ENCODE data around the gene POMGNT1.

The POMGNT1 gene

DNA sequence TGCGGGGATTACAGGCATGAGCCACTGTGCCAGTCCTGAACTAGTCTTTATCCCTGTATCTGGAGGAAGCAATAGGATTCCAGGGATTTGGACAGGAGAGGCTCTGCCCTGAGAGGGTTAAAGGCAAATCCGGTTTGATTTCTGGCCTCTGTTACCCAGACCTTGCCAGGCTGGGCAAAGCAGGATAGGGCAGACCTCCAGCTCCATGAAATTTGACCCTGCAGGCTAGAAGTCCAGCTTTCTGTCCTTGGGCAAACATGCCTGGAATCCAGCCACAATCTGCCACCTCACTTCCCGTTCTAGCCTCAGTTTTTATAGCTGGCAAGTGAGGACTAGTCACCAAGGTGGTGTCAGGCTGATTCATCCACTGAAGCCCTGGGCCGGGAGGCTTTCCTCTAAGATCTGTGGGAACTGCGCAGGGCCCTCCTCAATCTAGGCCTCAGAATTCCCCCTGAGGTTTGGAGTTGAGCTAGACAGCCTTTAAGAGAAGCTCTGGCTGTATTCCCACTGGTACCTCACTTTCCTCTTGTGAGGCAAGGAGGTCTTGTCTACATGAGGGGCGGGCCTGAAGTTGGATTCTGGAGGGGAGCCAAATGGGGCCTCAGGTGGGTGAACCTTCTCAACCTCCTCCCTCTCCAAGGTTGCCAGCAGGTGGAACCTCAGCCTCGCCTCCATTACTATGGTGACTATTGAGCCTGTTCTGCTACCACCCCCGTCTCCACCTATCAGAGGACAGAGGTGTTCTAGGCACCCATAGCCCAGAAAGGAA is 15.0 kb downstream of the POMGNT1 start:
- DNase-seq (no peak), ATAC-seq (replicated peaks) (no peak)
- Mint-ChIP-seq H3K27ac (no peak overlapping the region), H3K9me3 (no peaks in the 10 kb centered on the region), H3K27me3 (no peaks in the 10 kb centered on the region), H3K4me1 (peaks cover 16 to 19% of the 10 kb centered on the region in 2 donors), H3K4me3 (no peak overlapping the region), H3K36me3 (peaks cover 9 to 11% of the 10 kb centered on the region in 2 donors)

DNA sequence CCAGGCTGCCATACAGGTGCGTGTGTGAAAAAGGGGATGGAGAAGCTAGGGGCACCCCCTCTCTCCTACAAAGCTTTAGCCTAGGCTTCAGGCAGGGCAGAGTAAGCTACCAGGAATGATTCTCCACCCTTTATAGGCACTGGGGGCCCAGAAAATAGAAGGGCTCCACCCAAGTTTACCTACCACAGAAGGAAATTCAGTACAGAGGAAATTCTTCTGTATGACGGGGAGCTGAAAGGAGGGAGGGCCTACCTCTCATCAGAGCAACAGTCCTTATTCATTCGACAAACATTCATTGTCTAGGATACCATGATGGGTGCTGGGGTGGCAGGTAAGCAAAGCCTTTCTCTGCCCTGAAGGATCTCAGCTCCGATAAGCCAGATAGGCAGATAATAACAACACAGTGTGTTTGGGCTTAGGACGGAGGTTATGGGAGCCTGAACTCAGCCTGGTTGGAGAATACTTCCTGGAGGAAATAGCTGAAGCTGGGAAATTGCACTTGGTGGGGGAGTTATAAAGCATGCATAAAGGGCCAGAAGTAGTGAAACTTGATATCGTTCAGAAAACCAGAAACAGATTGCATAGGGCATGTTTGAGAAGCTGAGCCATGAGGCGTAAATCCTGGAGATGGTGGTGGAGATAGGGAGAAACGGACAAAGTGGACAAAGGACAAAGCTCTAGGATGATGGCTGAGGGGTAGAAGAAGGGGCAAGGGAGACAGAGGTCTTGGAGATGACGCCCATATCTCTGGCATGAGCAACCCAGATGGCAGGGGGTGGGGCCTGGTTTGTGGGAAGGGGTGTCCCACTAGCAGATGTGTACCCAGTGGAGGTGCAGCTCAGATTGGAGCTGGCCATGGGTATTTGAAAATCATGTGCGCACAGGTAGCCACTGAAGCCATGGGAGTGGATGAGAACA is 16.6 kb downstream of the POMGNT1 start:
- H3K36me3 Mint-ChIP-seq: no peaks in the 10 kb centered on the region

DNA sequence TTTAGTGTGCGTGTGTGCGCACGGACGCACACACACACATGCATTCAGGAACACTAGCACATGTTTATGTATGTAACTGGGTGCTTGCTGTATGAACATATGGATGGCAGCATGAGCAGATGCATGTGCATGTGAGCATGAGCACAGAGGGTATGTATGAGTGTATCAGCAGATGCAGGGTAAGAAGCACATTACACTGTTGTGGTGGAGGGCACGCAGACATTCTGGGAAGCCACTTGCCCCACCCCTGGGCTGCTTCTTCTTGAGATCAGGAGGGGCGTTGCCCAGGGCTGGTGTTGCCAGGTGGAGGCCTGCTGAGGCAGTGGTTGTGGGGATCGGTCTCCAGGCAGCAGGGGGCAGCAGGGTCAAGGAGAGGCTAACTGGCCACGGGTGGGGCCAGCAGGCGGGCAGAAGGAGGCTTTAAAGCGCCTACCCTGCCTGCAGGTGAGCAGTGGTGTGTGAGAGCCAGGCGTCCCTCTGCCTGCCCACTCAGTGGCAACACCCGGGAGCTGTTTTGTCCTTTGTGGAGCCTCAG is 18.1 kb downstream of the POMGNT1 start:
- Mint-ChIP-seq H3K4me3 (no peak overlapping the region), H3K9me3 (no peaks in the 10 kb centered on the region), H3K4me1 (peaks cover 16 to 22% of the 10 kb centered on the region in 2 donors), H3K27ac (peak overlapping the region; percentile 32), H3K36me3 (no peaks in the 10 kb centered on the region), H3K27me3 (no peaks in the 10 kb centered on the region)
- no peak for DNase-seq
- ATAC-seq (replicated peaks): peak; percentile 7 to 15

More for the DNA sequence above, 16.6 kb downstream of the POMGNT1 start:
- DNase-seq (no peak), ATAC-seq (replicated peaks) (no peak)
- Mint-ChIP-seq H3K27ac (no peak overlapping the region), H3K27me3 (no peaks in the 10 kb centered on the region), H3K9me3 (no peaks in the 10 kb centered on the region), H3K4me3 (no peak overlapping the region), H3K4me1 (peaks cover 16 to 21% of the 10 kb centered on the region in 2 donors)

DNA sequence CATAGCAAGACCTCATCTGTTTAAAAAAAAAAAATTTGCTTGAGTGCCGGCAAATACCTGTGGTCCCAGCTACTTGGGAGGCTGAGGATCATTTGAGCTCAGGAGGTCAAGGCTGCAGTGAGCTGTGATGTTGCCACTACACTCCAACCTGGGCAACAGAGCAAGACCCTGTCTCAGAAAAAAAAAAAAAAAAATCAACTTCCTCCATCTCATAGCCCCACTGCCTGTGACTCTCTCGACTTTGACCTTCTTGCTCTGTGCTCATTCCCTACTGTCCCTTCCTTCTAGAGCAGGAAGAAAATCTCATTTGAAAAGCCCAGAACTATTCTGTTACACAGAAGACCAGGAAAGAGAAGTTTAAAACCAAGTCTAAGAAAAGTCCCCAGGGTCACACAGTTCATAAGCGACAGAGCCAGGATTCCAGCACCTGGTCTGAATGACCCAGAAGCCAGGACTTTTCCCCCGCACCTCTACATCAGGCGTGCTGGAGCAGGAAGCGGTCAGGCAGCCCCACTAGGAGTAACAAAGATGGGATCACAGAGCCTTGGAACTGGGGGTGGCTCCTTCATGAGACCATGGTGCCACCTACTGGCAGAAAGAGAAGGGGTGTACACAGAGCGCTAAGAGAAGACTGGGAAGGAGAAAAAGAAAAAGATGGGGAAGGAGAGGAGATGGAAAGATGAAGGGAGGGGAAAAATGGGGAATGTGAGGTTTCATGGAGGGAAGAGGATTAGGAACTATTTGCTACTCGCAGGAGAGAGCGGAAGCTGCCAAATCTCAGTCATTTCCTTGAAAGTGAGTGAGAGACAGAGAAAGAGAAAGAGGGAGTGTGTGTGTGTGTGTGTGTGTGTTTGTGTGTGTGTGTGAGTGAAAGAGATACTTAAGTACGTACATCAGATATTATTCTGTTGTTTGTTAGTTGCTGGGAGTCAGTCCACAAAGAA is 18.8 kb downstream of the POMGNT1 start:
- Mint-ChIP-seq H3K4me1 (peaks cover 9 to 15% of the 10 kb centered on the region in 2 donors), H3K4me3 (no peak overlapping the region), H3K9me3 (no peaks in the 10 kb centered on the region), H3K27ac (no peak overlapping the region), H3K27me3 (no peaks in the 10 kb centered on the region), H3K36me3 (no peaks in the 10 kb centered on the region)
- peak; percentile 69 to 73 for ATAC-seq (replicated peaks)
- DNase-seq: peak; percentile 46

DNA sequence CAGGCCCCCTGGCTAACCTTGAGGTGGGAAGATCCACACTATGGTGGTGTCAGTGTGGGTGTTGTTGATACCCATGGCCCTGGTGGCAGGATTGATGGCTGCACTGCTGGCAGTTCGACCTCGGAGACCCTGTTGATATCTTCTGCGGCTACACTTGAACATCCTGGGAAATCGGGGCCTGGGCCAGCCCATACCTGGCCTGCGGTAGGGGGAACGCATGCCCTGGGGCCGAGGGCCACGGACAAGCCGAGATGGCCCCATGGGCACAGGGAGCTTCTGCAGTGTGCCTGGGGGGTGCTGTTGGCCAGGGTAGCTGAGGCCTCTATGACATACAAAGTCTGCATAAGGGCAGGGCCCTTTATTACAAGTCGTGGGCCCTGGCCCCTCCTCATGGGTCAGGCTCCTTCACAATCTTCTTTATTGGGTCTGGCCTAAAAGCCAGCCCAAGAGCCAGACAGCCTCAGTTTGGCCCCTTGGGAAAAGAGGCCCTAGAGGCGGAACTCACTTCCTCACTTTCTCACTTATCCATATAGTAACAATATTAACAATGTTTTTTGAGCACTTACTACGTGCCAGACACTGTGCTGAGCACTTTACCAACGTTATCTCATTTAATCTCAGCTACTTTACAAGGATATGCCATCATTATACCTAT is 21.9 kb downstream of the POMGNT1 start, which contains the start of gene P3R3URF:
P3R3URF (minus strand) TSS at position 278 of the 655 bp plus-strand sequence; CDS start at position 261, 17 bp downstream.
- ATAC-seq (replicated peaks) (no peak), DNase-seq (no peak)
- Mint-ChIP-seq H3K27ac (no peak within 1 kb of the TSS), H3K4me3 (no peak within 1 kb of the TSS), H3K27me3 (no peaks in the 10 kb centered on the region), H3K4me1 (peaks cover 7 to 10% of the 10 kb centered on the region in 2 donors), H3K9me3 (no peaks in the 10 kb centered on the region), H3K36me3 (no peaks in the 10 kb centered on the region)

DNA sequence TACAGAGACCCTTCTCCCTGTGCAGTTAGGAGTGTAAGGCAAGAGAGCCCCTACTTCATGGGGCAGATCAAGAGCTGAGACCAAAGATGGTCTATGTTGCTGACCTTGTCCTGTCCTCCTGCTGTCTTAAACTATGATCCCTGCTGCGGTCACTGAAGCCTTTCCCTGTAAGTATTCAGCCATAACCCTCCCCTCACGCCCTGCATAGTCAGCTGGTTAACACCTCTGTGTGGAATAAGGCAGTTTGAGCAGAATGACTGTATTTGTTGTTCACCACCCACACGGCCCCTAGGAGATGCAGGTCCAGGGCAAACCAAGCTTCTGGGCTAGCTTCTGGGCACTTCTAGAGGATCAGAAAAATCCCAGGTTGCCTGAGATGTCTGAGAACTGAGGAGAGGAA is 23.0 kb downstream of the POMGNT1 start:
- Mint-ChIP-seq H3K9me3 (no peaks in the 10 kb centered on the region), H3K36me3 (no peaks in the 10 kb centered on the region), H3K27ac (no peak overlapping the region), H3K4me3 (no peak overlapping the region), H3K4me1 (peaks cover 12 to 15% of the 10 kb centered on the region in 2 donors), H3K27me3 (no peaks in the 10 kb centered on the region)
- DNase-seq (no peak), ATAC-seq (replicated peaks) (no peak)

DNA sequence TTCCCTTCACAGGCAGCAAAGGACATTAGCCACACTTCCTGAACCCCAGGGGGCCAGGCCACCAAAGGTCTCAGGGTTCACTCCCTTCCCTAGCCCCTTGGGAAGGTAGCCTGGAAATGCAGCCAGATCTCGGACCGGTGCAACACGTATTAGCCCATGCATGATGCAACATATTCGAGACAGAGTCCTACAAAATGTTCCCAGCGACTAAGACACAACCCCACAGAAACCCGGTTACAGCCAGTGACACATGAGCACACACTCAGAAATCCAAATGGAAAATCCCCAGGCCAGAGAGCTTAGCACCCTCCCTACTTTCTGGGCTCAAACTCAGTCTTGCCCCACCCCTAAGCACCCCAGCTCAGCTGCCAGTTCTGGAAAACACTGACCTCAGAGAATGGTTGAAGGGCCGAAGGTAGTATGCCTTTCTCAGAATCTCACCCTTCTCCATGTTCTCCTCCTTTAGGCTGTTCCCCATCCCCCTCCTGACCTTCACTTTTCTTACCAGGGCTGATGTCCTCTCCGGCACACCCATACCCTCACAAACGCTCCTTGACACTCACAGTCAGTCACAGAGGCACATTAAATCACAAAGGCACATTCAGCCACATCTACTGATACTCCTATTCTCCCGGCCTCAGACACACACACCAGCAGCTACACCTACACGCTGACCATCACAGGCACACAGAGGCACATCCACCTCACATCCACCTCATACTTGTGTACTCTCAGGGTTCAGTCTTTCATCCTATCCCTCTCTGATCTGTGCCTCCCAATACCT is 23.6 kb downstream of the POMGNT1 start, which contains the start of gene TSPAN1:
TSPAN1 (plus strand) TSS at position 640 of the 784 bp plus-strand sequence. CDS start 6,021 bp downstream, outside the sequence.
- Mint-ChIP-seq H3K36me3 (no peaks in the 10 kb centered on the region), H3K27me3 (no peaks in the 10 kb centered on the region), H3K27ac (no peak within 1 kb of the TSS), H3K9me3 (no peaks in the 10 kb centered on the region), H3K4me3 (no peak within 1 kb of the TSS), H3K4me1 (peaks cover 12 to 15% of the 10 kb centered on the region in 2 donors)
- ATAC-seq (replicated peaks) (no peak), DNase-seq (no peak)

DNA sequence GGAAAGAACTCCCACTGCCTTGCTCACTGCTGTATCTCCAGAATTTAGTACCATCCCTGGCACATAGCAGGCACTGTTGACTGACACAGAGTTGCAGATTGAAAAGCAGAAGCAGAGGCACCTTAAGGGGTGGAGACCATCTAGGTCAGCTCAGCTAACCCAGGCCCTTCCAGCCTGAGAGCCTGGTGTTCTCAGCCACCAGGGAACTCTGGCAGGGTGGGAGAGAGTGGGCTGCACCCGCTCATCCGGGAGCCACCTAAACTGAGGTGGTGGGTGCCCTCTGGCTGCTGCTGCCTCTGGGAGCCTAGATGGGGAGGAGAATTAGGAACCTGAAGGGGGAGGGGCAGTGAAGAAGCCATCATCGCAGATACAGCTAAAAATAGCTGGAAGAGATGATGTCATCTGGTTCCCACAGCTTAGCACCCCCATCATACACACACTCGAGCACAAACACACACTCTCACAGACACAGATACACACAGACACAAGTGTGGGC is 24.8 kb downstream of the POMGNT1 start:
- H3K27me3 Mint-ChIP-seq: no peaks in the 10 kb centered on the region
- DNase-seq: no peak
- peak; percentile 67 to 73 for ATAC-seq (replicated peaks)
- no peak overlapping the region for H3K27ac Mint-ChIP-seq
- H3K4me1 Mint-ChIP-seq: peaks cover 12 to 15% of the 10 kb centered on the region in 2 donors
- H3K9me3 Mint-ChIP-seq: no peaks in the 10 kb centered on the region
- H3K36me3 Mint-ChIP-seq: no peaks in the 10 kb centered on the region
- no peak overlapping the region for H3K4me3 Mint-ChIP-seq

DNA sequence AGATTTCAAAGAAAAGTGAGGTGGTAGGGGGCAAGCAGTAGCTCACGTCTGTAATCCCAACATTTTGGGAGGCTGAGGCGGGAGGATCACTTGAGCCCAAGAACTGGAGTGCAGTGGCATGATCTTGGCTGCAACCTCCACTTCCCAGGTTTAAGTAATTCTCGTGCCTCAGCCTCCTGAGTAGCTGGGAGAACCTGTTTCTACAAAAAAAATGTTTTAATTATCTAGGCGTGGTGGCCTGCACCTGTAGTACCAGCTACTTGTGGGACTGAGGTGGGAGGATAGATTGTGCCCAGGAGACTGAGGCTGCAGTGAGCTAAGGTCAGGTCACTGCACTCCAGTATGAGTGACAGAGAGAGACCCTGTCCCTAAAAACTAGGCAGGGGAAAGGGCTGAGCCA is 25.9 kb downstream of the POMGNT1 start:
- Mint-ChIP-seq H3K4me1 (peaks cover 16 to 20% of the 10 kb centered on the region in 2 donors), H3K4me3 (no peak overlapping the region), H3K9me3 (no peaks in the 10 kb centered on the region), H3K27ac (no peak overlapping the region), H3K36me3 (no peaks in the 10 kb centered on the region), H3K27me3 (peaks cover 0 to 5% of the 10 kb centered on the region in 2 donors)
- DNase-seq (no peak), ATAC-seq (replicated peaks) (no peak)

DNA sequence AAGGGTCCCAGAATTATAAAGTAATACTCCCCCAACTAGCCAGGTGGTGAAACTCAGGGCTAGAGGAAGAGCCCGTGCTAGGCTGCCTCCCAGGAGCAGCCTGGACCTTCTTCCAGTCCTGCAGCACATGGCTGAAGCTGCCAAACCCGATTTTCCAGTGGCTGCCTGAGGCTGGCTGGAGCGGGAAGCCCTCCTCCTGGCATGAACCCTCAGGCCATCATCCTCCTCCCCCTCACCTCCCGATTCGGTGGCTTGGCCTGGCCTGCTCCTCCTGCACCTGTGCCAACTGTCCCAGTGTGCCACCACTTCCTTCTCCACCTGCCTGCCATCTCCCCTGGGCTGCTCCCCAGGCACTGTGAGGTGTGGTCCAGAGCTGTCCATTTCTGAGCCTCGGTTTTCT is 26.4 kb downstream of the POMGNT1 start:
- Mint-ChIP-seq H3K27ac (no peak overlapping the region), H3K27me3 (peaks cover 4 to 5% of the 10 kb centered on the region in 2 donors), H3K36me3 (no peaks in the 10 kb centered on the region), H3K4me3 (no peak overlapping the region), H3K9me3 (no peaks in the 10 kb centered on the region), H3K4me1 (peaks cover 20 to 25% of the 10 kb centered on the region in 2 donors)
- no peak for ATAC-seq (replicated peaks)
- DNase-seq: no peak

DNA sequence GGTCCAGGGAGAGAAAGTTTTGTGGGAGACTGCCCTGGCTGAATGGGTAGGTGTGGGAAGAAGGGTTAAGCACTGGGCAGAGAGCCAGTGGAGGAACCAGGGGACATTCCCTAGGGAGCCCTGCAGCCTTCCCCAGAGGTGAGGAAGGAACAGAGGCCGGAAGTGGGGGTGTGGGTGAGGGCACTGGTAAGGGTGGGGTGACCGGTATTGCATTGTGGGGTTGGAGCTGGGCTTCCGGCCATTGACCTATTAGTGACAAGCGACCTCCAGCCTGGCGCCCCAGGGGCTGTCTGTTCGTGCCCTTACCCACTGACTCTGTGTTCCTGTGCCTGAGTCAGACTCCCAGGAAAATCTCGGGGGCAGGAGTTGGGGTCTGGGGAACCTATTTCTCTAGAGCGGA is 26.9 kb downstream of the POMGNT1 start:
- H3K27me3 Mint-ChIP-seq: peaks cover 5 to 6% of the 10 kb centered on the region in 2 donors

DNA sequence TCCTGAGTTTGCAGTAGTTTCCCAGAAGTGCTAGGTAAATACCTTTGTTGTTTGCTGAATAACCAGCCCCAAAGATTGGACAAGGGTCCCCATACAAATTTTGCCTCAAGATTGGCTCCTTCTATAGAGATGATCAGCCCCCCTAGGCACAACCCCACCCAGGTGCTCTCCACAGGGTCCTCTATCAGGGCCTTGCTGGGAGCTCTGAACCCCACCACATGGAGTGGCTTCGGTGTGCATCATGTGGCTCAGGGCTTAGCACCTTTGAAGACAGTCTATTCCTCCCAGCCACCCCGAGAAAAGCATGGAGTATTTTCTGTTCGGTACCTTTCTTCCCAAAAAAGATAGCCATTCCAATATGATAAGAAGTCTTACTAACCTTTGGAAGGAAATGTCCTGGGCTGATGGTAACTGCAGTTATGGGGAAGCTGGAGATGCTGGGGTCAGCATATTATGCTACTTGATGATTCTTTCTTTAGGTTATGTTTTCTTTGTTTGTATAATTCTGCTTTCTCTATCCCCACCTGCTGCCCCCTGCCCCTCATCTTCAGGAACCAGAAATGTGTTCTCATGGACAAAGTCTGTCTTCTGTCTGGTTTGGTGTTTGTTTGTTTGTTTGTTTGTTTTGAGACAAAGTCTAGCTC is 28.3 kb downstream of the POMGNT1 start:
- no peak for DNase-seq
- Mint-ChIP-seq H3K9me3 (no peaks in the 10 kb centered on the region), H3K27ac (no peak overlapping the region), H3K4me1 (peaks cover 25 to 27% of the 10 kb centered on the region in 2 donors), H3K4me3 (no peak overlapping the region), H3K36me3 (no peaks in the 10 kb centered on the region), H3K27me3 (peaks cover 5 to 12% of the 10 kb centered on the region in 2 donors)
- ATAC-seq (replicated peaks): no peak

More for the DNA sequence above, 26.9 kb downstream of the POMGNT1 start:
- Mint-ChIP-seq H3K9me3 (no peaks in the 10 kb centered on the region), H3K4me1 (peaks cover 24 to 26% of the 10 kb centered on the region in 2 donors), H3K4me3 (no peak overlapping the region), H3K36me3 (no peaks in the 10 kb centered on the region), H3K27ac (no peak overlapping the region)
- no peak for ATAC-seq (replicated peaks)
- no peak for DNase-seq

Measured in stimulated activated naive B cell treated with anti-CD40 and anti-IgM and Interleukin-4, amounts not matched to agents 10 μg/mL and 1 μg/mL and 100 μg/mL, for 72 hours (primary cell).